Right cardiac atrium (tissue), 5 donors: ENCODE measurements around the gene MS4A4E. TPM values are rescaled to one million over a fixed set of nuclear protein-coding genes. Genes with fewer than 3 reads are reported as not detected.
"Not testable (repeated sequence)": the region's sequence is repeated elsewhere in the genome, so short reads cannot be mapped to it uniquely, and the experiment has no call there.

Experiments
- ATAC-seq, 2 donors: fragments of 200-7000 bp; cut with Tn5 transposase; one replicate each; pipeline versions ENCODE4 v1.8.0 to v1.9.1; 2020; ENCODE audit warnings: moderate library complexity in 2 of 2, mild to moderate bottlenecking in 1 of 2
- DNase-seq, 3 donors: peaks; one replicate each; pipeline ENCODE4 v3.0.0-alpha.2; 2020
- H3K27ac ChIP-seq: one replicate; pipeline ENCODE4 v1.5.1; 2013; ENCODE audit warnings: mild to moderate bottlenecking, low read length, control low read depth, moderate library complexity
- H3K27me3 ChIP-seq: one replicate; pipeline ENCODE4 v1.6.1; 2013; ENCODE audit not compliant: control insufficient read depth, insufficient read depth
- H3K4me1 ChIP-seq: one replicate; pipeline ENCODE4 v1.6.1; 2013; ENCODE audit warnings: low read length; ENCODE audit not compliant: control insufficient read depth, insufficient read depth
- H3K4me3 ChIP-seq: one replicate; pipeline ENCODE4 v1.5.1; 2013; ENCODE audit warnings: low read length, control low read depth
- H3K9me3 ChIP-seq: one replicate; pipeline ENCODE4 v1.6.1; 2013; ENCODE audit warnings: low read length; ENCODE audit not compliant: control insufficient read depth
- WGBS: extraction: QIAGEN DNeasy Blood & Tissue Kit; methylation state at CpG from one replicate; pipeline ENCODE4 v1.1.7; 2013; 5-methylcytosine and 5-hydroxymethylcytosine counted together
- intact Hi-C, 4 donors: fragments of 100-400 bp; cut with DNase I; formaldehyde crosslinking; loops; one replicate each; pipeline versions ENCODE4 v1.11.0 to v1.14.0; 2022 to 2023
- long read RNA-seq, 4 donors: library from polyadenylated mRNA; unstranded; transcript quantifications; one replicate each; pipeline ENCODE4 v2.0.0, GENCODE V29; 2020 to 2021
- polyA plus RNA-seq: library from polyadenylated mRNA; stranded (reverse); fragments of 200-250 nt; gene quantifications from one replicate; pipeline ENCODE4 v1.2.3, GENCODE V29; 2013
- total RNA-seq, 4 donors: library from RNA; stranded (reverse); fragmentation: NEBNext Ultra II Directional; extraction: Animal tissue kit (Norgen Biotek cat#: 25700); gene quantifications; one replicate each; pipeline ENCODE4 v1.2.1, GENCODE V29; 2021
- donor health status: healthy with polysubstance abuse.
- donor health status: DM: no; HTN: yes; CAD: no.
- donor health status: DM: no; HTN: no; CAD: no.
- donor health status: DM: no; HTN: yes; CAD: no; lungs with severe emphysema.
- donor health status: DM: yes; HTN: yes; CAD: no.

Gene MS4A4E
- total RNA-seq = 1 to 10 TPM in 3 of 4 donors, under 1 TPM in 1; 0.85 to 2.5 (median 1.3) TPM
- polyA plus RNA-seq = 0.27 TPM
- long read RNA-seq, donor 1 = 0 reads
- long read RNA-seq, donor 2 = 0 reads
- long read RNA-seq, donor 3 = 0 reads
- long read RNA-seq, donor 4 = 0 reads

- H3K27ac ChIP-seq = no peak within 1 kb of the TSS
These were observed at the start of gene MS4A4E for GRCh38 chr11:60242740-60243239. Gene MS4A4E, minus strand, starts transcription at chr11:60243137. Its CDS starts 13,082 bp downstream, at chr11:60230055.

GRCh38 chr11:60292145-60292544 lies 49.2 kb upstream of the MS4A4E start:
- intact Hi-C loops = no loop called here
- Histone ChIP-seq H3K4me1 (no peaks in the 10 kb centered on the region), H3K27me3 (no peaks in the 10 kb centered on the region), H3K4me3 (no peak overlapping the region), H3K27ac (no peak overlapping the region), H3K9me3 (no peaks in the 10 kb centered on the region)
- WGBS = 84% methylated on average over 2 of the region's 2 CpGs
- no peak for DNase-seq
- ATAC-seq = no peak

More at GRCh38 chr11:60242740-60243239, at the start of gene MS4A4E:
- Histone ChIP-seq H3K4me1 (no peaks in the 10 kb centered on the region), H3K27me3 (no peaks in the 10 kb centered on the region), H3K4me3 (no peak within 1 kb of the TSS), H3K9me3 (no peaks in the 10 kb centered on the region)
- WGBS = 73% methylated on average over 5 of the region's 5 CpGs
- intact Hi-C loops = no loop called here
- DNase-seq (no peak), ATAC-seq (peak in 1 of 2 donors; percentile 43)

- Histone ChIP-seq H3K4me1 (no peaks in the 10 kb centered on the region), H3K9me3 (no peaks in the 10 kb centered on the region), H3K4me3 (no peak overlapping the region), H3K27me3 (no peaks in the 10 kb centered on the region), H3K27ac (no peak overlapping the region)
- 97% methylated on average over 1 of the region's 1 CpG for WGBS
- ATAC-seq (no peak), DNase-seq (no peak)
- intact Hi-C loops = no loop called here
These were observed 45.6 kb upstream of the MS4A4E start for GRCh38 chr11:60288531-60288930.

- H3K4me3 ChIP-seq, intact Hi-C loops, H3K27ac ChIP-seq, H3K4me1 ChIP-seq, ATAC-seq, DNase-seq, H3K9me3 ChIP-seq, H3K27me3 ChIP-seq: not testable (repeated sequence)
- WGBS = 63% methylated on average over 7 of the region's 7 CpGs
These were observed 42.6 kb upstream of the MS4A4E start for GRCh38 chr11:60285411-60286126.

GRCh38 chr11:60282286-60282685 lies 39.3 kb upstream of the MS4A4E start:
- Histone ChIP-seq H3K27ac (no peak overlapping the region), H3K4me3 (peak overlapping the region; percentile 20), H3K9me3 (no peaks in the 10 kb centered on the region), H3K27me3 (no peaks in the 10 kb centered on the region), H3K4me1 (no peaks in the 10 kb centered on the region)
- ATAC-seq = no peak
- DNase-seq = no peak
- intact Hi-C loops = no loop called here
- WGBS = 71% methylated on average over 2 of the region's 2 CpGs

GRCh38 chr11:60281485-60281884 lies 38.5 kb upstream of the MS4A4E start:
- WGBS = 42% methylated on average over 2 of the region's 2 CpGs
- H3K4me3 ChIP-seq = no peak overlapping the region
- H3K9me3 ChIP-seq = no peaks in the 10 kb centered on the region
- H3K27me3 ChIP-seq = no peaks in the 10 kb centered on the region
- no peak overlapping the region for H3K27ac ChIP-seq
- no peaks in the 10 kb centered on the region for H3K4me1 ChIP-seq
- ATAC-seq (no peak), DNase-seq (no peak)
- intact Hi-C loops = no loop called here

- ATAC-seq = peak; percentile 60 to 62
- 77% methylated on average over 3 of the region's 3 CpGs for WGBS
- Histone ChIP-seq H3K9me3 (no peaks in the 10 kb centered on the region), H3K27me3 (no peaks in the 10 kb centered on the region), H3K27ac (no peak within 1 kb of the TSS), H3K4me3 (no peak within 1 kb of the TSS), H3K4me1 (no peaks in the 10 kb centered on the region)
- intact Hi-C loops = no loop called here
- peak in 1 of 3 donors; percentile 38 for DNase-seq
These were observed 37.5 kb upstream of the MS4A4E start, which contains the start of gene MS4A4A for GRCh38 chr11:60280412-60280811. Gene MS4A4A, plus strand, starts transcription at chr11:60280666. Its CDS starts 10 bp downstream, at chr11:60280676.

- no peak for ATAC-seq
- Histone ChIP-seq H3K27me3 (no peaks in the 10 kb centered on the region), H3K4me1 (no peaks in the 10 kb centered on the region), H3K9me3 (no peaks in the 10 kb centered on the region), H3K27ac (no peak overlapping the region), H3K4me3 (no peak overlapping the region)
- DNase-seq = no peak
- intact Hi-C loops = no loop called here
These were observed 31.5 kb upstream of the MS4A4E start for GRCh38 chr11:60274416-60274815.

GRCh38 chr11:60265373-60266214 lies 22.7 kb upstream of the MS4A4E start:
- intact Hi-C loops = no loop called here

GRCh38 chr11:60264644-60265043 lies 21.7 kb upstream of the MS4A4E start:
- no peak for ATAC-seq
- DNase-seq = no peak
- WGBS = 54% methylated on average over 5 of the region's 5 CpGs
- Histone ChIP-seq H3K27ac (no peak overlapping the region), H3K27me3 (no peaks in the 10 kb centered on the region), H3K4me3 (no peak overlapping the region), H3K4me1 (no peaks in the 10 kb centered on the region), H3K9me3 (no peaks in the 10 kb centered on the region)
- intact Hi-C loops = no loop called here

More at GRCh38 chr11:60265373-60266214, 22.7 kb upstream of the MS4A4E start:
- DNase-seq = no peak
- Histone ChIP-seq H3K4me3 (no peak overlapping the region), H3K4me1 (no peaks in the 10 kb centered on the region), H3K27me3 (no peaks in the 10 kb centered on the region), H3K9me3 (no peaks in the 10 kb centered on the region), H3K27ac (no peak overlapping the region)
- no peak for ATAC-seq
- 24% methylated on average over 4 of the region's 4 CpGs for WGBS

- H3K9me3 ChIP-seq = no peaks in the 10 kb centered on the region
- no peaks in the 10 kb centered on the region for H3K4me1 ChIP-seq
- H3K27ac ChIP-seq = no peak overlapping the region
- no peak overlapping the region for H3K4me3 ChIP-seq
- H3K27me3 ChIP-seq = no peaks in the 10 kb centered on the region
- WGBS = 72% methylated on average over 4 of the region's 4 CpGs
- intact Hi-C loops = no loop called here
- ATAC-seq = no peak
- peak in 1 of 3 donors; percentile 40 for DNase-seq
These were observed 20.5 kb upstream of the MS4A4E start for GRCh38 chr11:60263402-60263801.
